Osteoblast (primary cell): ENCODE results near the gene C1orf141. TPM values are rescaled to one million over a fixed set of nuclear protein-coding genes. Genes with fewer than 3 reads are reported as not detected.

Source experiments
- DNase-seq: peaks from one replicate; pipeline ENCODE4 v3.0.0; 2011; ENCODE audit warnings: low spot score, mixed read lengths; ENCODE audit not compliant: insufficient read length; ENCODE audit errors: missing footprints
- H2AFZ ChIP-seq: 2 replicates; pipeline ENCODE4 v1.6.0; 2011; ENCODE audit warnings: mild to moderate bottlenecking, low read length
- H3K27ac ChIP-seq: 2 replicates; pipeline ENCODE4 v1.5.1; 2011; ENCODE audit warnings: mild to moderate bottlenecking, low read depth, low read length, moderate library complexity
- H3K27me3 ChIP-seq: 2 replicates; pipeline ENCODE4 v1.6.0; 2012; ENCODE audit warnings: mild to moderate bottlenecking, control low read depth, inconsistent platforms, low read length, moderate library complexity; ENCODE audit not compliant: insufficient read depth
- H3K36me3 ChIP-seq: 2 replicates; pipeline ENCODE4 v1.5.1; 2011; ENCODE audit warnings: mild to moderate bottlenecking, low read length, control low read depth, moderate library complexity; ENCODE audit not compliant: insufficient read depth
- H3K4me1 ChIP-seq: 2 replicates; pipeline ENCODE4 v1.5.1; 2011; ENCODE audit warnings: mild to moderate bottlenecking, low read length, control low read depth, moderate library complexity; ENCODE audit not compliant: insufficient read depth
- H3K4me2 ChIP-seq: 2 replicates; pipeline ENCODE4 v1.6.0; 2011; ENCODE audit warnings: mild to moderate bottlenecking, low read length; ENCODE audit not compliant: insufficient read depth
- H3K4me3 ChIP-seq: fragments of 200-600 bp; sonication (generic); 3 replicates; pipeline ENCODE4 v1.5.1; 2012; ENCODE audit warnings: mild to moderate bottlenecking, low read length, inconsistent platforms; ENCODE audit not compliant: insufficient read depth
- H3K79me2 ChIP-seq: 2 replicates; pipeline ENCODE4 v1.6.0; 2012; ENCODE audit warnings: mild to moderate bottlenecking, low read length, control low read depth, inconsistent platforms; ENCODE audit not compliant: insufficient read depth
- H3K9me3 ChIP-seq: 2 replicates; pipeline ENCODE4 v1.5.1; 2011; ENCODE audit warnings: low read depth, low read length, control low read depth
- H4K20me1 ChIP-seq: 2 replicates; pipeline ENCODE4 v1.6.0; 2012; ENCODE audit warnings: mild to moderate bottlenecking, low read length, control low read depth; ENCODE audit not compliant: insufficient read depth
- CTCF ChIP-seq: IDR thresholded peaks from 2 replicates; pipeline ENCODE4 v1.5.1; 2011; ENCODE audit warnings: mild to moderate bottlenecking, low read depth, low read length, moderate library complexity; ENCODE audit errors: extremely low read depth
- total RNA-seq: library from RNA; depleted of rRNA; stranded (reverse); fragments of >200 nt; gene quantifications from 2 replicates; pipeline ENCODE4 v1.2.3, GENCODE V29; 2012

Gene C1orf141
- total RNA-seq = not detected in 2 replicates

DNA sequence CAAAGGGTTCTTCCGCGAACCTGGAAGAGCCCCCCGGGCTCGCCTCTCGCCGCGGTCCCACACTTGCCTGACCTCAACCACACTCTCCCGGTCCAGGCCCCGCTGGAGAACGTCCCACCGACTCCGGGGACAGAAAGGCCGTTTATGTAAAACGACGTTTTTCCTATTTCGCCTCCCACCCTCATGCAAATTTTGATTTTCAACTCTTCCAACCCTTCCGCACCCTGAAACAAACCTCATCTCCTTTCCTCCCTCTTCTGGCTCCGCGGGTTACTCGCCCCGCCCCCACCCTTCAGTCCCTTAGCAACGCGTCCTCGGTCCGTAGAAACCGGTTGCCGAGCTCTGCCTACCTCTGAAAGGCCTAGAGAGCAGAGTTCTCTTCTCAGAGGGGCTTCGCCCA lies at the start of gene C1orf141:
Gene C1orf141 (minus strand): TSS at position 276 of the 400 bp plus-strand sequence. CDS start 7,730 bp downstream, outside the sequence.
- Histone ChIP-seq H3K4me3 (peak within 1 kb of the TSS; percentile 67), H2AFZ (peak within 1 kb of the TSS; percentile 80), H3K36me3 (no peaks in the 10 kb centered on the region), H3K27ac (peak within 1 kb of the TSS; percentile 66), H4K20me1 (no peaks in the 10 kb centered on the region), H3K4me2 (peak within 1 kb of the TSS; percentile 76), H3K4me1 (peaks cover 13% of the 10 kb centered on the region), H3K9me3 (no peaks in the 10 kb centered on the region), H3K79me2 (no peaks in the 10 kb centered on the region), H3K27me3 (no peaks in the 10 kb centered on the region)
- TF ChIP-seq CTCF = no peak
- DNase-seq = no peak

- H3K27me3 ChIP-seq = peaks cover 11% of the 10 kb centered on the region
- H3K36me3 ChIP-seq = no peaks in the 10 kb centered on the region
- H3K4me2 ChIP-seq = no peak overlapping the region
- H4K20me1 ChIP-seq = no peaks in the 10 kb centered on the region
- no peaks in the 10 kb centered on the region for H3K9me3 ChIP-seq
- no peak for DNase-seq
- H3K27ac ChIP-seq = no peak overlapping the region
- no peaks in the 10 kb centered on the region for H3K79me2 ChIP-seq
- H3K4me3 ChIP-seq = no peak overlapping the region
- no peak overlapping the region for H2AFZ ChIP-seq
- no peak for TF ChIP-seq CTCF
- H3K4me1 ChIP-seq = no peaks in the 10 kb centered on the region
Observed at GRCh38 chr1:67175530-67176087, 40.8 kb upstream of the C1orf141 start.

DNA sequence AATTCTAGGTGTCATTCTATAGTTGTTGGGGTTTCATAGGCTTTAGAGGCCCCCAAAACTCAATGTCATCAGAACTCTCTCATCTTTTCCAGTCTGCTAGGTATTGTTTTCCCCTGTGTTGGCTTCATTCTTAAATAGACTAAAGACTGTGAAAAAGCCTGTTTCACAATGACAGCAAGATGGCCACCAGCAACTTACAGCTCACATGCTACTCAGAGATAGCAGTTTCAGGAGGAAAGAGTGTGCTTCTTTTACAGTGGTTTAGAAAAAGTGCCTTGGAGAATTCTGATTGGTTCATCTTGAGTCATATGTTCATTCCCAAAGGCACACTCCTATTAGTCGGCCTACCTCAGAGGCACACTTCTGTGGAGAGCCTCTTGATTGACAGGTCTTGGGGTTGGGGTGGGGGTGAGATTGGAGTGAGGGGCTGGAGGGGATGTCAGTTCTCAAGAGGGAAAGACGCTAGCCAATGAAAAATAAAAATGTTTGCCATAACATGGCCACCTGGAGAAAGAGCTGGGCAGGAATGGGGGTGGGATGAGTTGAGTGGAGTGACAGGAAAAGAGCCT lies 40.0 kb upstream of the C1orf141 start:
- DNase-seq = no peak
- no peaks in the 10 kb centered on the region for H3K36me3 ChIP-seq
- no peak overlapping the region for H3K4me2 ChIP-seq
- no peaks in the 10 kb centered on the region for H3K79me2 ChIP-seq
- no peak for TF ChIP-seq CTCF
- no peak overlapping the region for H3K27ac ChIP-seq
- no peaks in the 10 kb centered on the region for H3K4me1 ChIP-seq
- no peak overlapping the region for H2AFZ ChIP-seq
- no peaks in the 10 kb centered on the region for H4K20me1 ChIP-seq
- no peaks in the 10 kb centered on the region for H3K9me3 ChIP-seq
- H3K27me3 ChIP-seq = peaks cover 13% of the 10 kb centered on the region
- H3K4me3 ChIP-seq = no peak overlapping the region

DNA sequence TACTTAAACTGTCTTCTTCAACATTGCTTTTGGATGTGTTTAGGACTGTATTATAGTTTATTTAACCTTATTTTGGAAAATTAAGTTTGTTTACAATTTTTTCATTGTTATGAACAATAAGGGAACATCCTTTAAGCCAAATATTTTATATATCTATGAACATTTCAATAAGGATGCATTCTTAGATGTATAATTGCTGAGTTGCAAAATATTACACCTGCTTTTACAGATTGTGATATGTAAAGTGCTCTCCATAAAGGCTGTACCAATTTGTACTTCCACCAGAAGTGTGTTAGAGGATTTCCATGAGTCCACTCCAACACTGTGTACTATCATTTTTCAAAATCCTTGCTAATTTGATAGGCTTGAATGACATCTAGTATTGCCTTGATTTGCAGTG lies 39.2 kb upstream of the C1orf141 start:
- Histone ChIP-seq H3K9me3 (no peaks in the 10 kb centered on the region), H4K20me1 (no peaks in the 10 kb centered on the region), H3K27me3 (peaks cover 13% of the 10 kb centered on the region), H3K4me2 (no peak overlapping the region), H2AFZ (no peak overlapping the region), H3K27ac (no peak overlapping the region), H3K4me1 (no peaks in the 10 kb centered on the region), H3K4me3 (no peak overlapping the region), H3K36me3 (no peaks in the 10 kb centered on the region), H3K79me2 (no peaks in the 10 kb centered on the region)
- TF ChIP-seq CTCF = no peak
- DNase-seq = no peak
